ENCODE measurements around the gene VARS1.

- TF ChIP-seq POLR2A (IDR thresholded peaks at IDR 0.05; ENCODE audit: low read depth, low read length) = no peak
- no peak; the same call in 1 of the 2 replicates for TF ChIP-seq POLR2AphosphoS5 (IDR thresholded peaks at IDR 0.05; ENCODE audit: low read depth, low read length)
- TF ChIP-seq TAF1 (IDR thresholded peaks at IDR 0.05; ENCODE audit: low read depth, low read length) = no peak
- no peak for TF ChIP-seq SPI1 (IDR thresholded peaks at IDR 0.05; ENCODE audit: low read depth, low read length)
- TF ChIP-seq POU2F2 (IDR thresholded peaks at IDR 0.05; ENCODE audit: low read depth, low read length) = no peak
These were observed 26.7 kb upstream of the VARS1 start for GRCh38 chr6:31822036-31822821.

Measured in GM12891 (cell line).